GM18520 (cell line): ENCODE data around the gene MRGPRF.

Source experiments
- ATAC-seq: cut with Tn5 transposase; IDR thresholded peaks from one replicate; pipeline ENCODE4 v1.9.1; 2021; ENCODE audit not compliant: unreplicated experiment

The MRGPRF gene

DNA sequence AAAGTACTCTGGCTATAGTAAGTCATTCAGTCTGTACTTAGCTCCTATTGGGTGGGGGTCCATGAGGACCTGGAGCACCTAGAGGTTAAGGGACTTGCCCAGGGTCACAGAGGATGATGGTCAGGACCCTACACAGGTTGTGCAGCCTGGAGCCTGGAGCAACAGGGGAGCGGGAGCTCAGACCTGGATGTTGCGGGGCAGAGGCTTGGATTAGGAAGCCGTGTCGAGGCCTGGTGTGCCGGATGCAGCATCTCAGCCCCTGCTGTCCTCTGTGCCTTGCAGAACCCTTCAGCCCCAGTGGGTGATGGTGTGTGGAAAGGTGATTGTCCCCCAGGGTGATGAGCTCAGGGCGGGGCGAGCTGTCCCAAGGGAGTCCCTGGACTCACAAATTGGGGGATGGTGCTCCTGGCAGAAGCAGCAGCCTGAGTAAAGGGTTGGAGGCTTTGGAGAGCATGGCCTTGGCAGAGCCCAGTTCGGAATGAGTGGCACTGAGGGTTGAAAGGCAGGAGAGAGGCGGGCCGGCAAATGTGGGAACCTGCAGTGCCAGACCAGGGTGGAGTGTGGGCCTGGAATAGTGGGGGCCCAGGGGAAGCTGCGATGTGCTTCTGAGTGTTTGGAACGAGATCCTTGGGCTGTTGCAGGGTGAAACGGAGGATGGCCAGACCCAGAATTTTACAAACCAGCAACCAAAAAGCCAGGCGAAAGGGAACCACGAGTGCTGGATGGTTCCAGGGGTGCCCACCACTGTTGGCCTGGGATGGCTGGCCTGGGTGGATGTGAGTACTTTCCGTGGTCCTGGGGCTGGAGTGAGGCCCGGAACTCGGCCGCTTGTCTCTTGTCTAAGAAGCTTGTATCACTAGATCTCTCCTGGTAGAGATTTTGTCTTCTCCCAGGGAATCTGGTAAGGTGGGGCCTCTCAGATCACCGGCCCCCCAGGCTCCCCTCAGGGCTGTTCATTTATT, 38.6 kb upstream of the MRGPRF start:
- ATAC-seq: no peak

DNA sequence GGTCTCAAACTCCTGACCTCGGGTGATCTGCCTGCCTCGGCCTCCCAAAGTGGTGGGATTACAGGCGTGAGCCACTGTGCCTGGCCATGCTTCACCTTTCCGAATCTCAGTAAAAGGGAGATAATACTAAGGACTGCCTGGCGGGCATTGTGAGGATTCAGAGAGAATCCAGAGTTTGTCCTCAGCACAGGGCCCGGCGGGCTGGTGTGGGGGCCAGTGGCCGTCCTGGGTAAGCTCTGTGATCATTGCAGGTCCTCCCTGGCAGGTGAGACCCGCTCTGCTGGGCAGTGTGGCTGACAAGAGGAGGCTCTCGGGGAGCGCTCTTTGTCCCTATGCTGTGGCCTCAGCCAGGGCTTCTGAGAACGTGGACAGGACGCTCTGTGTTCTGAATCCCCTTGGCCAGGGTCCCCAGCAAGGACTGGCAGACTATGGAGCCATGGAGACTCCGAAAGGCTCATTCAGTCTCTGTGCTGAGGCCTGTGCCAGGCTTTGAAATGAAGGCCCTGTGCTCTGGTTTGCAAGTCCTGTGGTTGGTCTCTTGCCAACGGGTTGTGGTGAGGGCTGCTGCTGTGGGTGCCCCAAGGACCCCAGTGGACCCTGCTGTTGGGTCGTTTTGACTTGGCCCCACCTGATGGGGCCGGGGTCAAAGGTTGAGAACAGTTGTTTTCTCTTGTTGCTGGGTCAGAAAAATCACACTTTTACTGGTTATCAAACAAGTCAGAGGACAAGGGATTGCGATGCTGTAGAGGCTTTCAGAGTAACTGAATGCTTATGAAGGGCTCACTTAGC, 37.7 kb upstream of the MRGPRF start:
- ATAC-seq: no peak

DNA sequence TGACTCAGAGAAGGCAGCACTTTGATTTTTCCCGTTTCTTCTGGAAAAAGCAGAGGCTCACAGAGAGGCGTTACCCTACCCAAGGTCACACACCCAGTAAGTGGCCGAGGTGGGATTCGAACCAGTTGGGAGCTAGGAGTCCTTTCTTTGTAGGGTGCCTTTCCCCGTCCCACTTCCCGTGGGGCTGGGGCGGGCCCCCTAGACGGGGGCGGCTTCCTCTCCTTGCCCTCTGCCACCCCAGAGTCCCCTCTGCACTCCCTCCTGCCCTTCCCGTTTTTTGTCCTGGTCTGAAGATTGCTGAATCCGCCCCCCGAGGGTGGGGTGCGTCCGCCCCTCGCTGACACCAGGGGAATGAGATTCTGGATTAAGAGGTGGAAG, 36.4 kb upstream of the MRGPRF start:
- ATAC-seq: no peak

DNA sequence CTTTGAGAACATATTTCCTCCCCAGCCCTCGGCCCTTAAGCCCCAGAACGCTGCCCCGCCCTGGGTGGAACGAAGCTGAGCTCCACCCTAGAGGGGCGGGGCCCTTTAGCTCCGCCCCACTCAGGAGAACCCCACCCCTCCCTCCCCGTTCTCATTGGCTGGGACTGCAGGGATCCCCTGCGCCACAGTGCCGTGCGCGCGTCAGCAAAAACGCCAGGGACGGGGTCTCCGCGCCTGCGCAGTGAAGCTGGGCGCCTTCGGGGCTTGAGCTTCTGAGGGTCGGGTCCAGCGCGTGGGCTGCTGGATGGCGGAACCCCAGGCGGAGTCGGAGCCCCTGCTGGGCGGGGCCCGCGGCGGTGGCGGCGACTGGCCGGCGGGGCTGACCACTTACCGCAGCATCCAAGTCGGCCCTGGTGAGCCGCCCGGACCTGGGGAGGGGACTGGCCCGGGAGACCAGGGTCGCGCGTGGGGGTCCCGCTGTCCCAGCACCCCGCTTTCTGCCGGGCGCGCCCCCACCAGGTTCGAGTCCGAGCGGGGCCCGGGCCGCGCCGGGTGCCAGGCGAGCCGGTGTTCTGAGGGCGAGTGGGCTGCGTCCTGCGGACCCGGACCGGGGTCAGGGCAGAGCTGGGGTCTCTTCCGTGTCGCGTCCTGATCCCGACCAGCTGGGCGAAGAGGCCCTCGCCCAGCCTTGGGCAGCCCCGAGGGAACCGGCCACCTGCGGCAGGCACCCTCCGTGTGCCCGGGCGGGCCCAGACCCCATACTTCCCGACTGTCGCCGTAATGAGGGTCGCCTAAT, 35.8 kb upstream of the MRGPRF start, which contains the start of gene TPCN2:
Gene TPCN2 (plus strand): TSS at position 239 of the 796 bp plus-strand sequence. CDS start 66 bp downstream, at position 305.
- peak; percentile 76 for ATAC-seq

DNA sequence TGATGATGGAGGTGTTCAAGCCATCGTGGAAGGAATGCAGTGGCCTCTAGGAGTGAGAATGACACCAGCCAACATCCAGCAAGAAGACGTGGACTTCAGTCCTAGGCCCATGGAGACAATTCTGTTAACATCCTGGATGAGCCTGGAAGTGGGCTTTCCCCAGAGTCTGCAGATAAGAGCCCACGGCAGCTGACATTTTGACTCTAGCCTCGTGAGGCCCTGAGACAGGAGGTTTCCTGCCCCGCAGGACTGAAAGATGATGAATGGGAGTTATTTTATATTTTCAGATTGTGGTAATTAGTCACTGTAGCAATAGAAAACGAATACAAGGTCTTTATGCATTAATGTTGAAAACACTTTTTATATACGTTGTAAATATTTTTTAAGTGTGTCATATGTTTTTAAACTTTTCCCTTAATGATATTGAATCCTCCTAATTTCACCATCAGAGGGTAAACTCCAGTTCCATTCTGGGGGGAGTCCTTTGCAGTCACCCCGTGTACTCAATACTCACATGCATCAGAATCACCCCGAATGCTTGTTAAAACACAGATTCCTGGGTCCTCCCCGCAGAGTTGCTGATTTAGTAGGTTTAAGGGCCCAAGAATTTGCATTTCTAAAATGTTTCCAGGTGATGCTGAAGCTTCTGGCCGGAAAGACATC, 35.1 kb upstream of the MRGPRF start:
- no peak for ATAC-seq

DNA sequence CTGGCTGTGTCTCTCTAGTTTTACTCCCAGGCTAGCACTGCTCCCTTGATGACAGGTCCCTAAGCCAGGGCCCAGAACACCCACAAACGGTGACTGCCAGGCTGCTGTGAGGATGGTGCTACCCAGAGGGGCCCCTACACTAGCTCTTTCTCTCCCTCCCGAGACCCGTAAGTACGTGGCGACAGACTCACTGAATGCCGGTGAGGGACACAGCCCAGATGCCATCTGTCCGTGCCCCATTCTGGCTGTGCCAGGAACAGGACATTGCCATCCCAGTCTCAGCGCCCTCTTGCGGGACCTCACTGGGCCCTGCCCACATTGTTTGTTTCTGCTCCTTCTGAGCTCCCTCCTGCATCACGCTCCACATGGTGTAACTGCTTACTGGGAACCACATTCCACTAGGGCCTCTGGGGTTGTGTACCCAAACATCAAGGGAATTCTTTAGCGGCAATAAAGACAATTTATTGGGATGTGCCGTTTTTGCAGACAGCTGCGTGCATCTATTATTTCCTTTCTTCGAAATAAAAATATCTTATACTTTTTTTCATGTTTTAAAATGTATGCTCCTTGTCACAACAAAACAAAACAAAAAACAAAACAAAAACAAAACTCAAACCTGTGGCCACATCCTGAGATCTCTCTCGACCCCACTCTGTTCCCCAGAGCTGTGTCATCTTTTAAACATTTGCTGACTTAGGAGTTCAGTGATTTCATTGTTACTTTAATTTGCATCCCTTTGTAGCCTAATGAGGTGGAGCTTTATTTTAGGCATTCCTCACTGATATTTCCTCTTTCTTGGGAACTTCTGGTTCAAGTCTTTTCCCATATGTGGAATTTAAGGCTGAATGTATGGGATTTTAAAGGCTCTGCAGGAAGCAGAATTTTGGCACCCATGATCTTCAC, 31.3 kb upstream of the MRGPRF start:
- ATAC-seq: no peak

DNA sequence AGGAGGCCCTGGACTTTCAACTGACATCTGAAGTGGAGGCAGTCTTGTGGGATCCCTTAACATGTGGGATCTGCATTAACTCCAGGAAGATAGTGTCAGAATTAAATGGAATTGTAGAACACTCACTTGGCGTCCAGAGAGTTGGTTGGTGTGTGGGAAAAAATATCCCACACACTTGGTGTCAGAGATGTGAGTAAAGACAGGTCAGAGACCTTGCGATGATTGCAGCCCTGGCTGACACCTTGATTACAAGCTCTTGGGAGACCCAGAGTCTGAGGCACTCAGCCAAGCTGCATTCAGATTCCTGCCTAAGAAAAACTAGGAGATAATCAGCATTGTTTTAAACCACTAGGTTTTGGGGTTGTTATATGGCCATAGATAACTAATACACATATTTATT, 28.5 kb upstream of the MRGPRF start:
- ATAC-seq: no peak

DNA sequence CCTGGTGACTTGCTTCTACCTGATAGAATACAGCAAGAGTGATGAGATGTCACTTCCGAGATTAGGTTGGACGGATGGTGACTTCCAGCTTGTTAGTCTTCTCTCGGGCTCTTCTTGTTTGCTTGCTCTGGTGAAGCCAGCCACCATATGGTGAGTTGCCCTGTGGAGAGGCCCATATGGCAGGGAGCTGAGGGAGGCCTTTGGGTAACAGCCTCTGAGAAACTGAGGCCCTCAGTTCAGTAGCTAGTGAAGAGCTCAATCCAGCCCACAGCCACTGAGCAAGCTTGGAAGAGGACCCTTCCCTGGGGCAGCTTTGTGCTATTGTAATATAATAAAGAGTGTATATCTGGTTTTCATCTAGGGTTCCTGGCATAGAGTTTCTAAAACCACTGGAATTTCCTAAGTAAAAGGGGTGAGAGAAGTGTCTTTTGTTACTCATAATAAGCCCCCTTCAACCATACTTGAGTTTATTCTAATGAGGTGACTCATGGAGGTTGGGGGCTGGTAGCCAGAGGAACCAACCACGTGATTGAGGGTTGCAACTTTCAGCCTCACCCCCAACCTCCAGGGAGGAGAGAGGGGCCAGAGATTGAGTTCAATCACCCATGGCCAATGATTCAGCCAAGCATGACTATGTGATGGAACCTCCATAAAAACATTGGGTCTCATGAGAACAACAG, 27.7 kb upstream of the MRGPRF start:
- no peak for ATAC-seq

DNA sequence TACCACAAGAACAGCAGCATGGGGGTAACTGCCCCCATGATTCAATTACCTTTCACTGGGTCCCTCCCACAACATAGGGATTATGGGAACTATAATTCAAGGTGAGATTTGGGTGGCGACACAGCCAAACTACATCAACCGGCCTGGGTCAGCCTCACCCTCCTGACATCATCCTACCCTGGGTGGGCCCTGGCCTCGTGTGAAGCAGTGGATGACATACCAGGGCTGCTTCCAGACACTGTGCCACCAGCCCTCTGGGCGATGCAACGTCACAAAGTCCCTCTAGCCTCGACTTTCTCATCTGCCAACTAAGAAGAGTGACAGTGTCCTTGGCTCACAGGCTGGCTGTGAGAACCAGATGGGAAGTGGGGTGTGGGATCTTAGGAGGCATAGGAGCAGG, 27.0 kb upstream of the MRGPRF start:
- ATAC-seq: no peak

DNA sequence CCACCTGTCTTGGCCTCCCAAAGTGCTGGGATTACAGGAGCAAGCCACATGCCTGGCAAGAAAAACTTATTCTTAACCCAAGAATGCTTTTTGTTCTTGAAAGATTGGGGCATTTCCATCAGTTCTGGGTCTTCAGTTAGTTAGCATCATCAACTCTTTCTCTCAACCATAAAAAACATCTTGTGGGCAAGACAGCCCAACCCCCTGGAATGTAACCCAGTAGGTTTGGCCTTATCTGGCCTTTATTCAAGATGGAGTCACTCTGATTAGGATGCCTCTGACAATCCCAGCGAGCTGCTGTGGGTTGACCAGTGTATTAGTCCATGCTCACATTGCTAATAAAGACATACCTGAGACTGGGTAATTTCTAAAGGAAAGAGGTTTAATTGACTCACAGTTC, 26.5 kb upstream of the MRGPRF start:
- no peak for ATAC-seq

DNA sequence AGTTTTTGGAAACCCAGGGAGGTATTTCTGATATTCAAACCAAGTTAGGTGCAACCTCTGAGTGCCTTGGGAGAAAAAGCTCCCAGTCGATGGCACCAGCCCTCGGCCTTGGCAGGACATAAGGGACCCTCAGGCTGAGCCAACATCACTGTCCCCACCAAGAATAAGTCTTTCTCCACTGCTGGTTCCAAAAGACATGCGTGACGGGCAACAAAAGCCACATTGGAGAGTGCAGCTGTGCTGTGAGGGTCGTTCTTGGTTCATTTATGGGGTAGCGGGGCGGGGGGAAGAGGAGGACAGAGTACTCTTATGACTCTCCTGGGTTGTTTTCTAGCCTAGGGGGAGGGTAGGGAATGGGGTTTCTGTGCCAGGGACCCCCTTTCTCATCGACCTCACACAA, 24.5 kb upstream of the MRGPRF start:
- no peak for ATAC-seq

DNA sequence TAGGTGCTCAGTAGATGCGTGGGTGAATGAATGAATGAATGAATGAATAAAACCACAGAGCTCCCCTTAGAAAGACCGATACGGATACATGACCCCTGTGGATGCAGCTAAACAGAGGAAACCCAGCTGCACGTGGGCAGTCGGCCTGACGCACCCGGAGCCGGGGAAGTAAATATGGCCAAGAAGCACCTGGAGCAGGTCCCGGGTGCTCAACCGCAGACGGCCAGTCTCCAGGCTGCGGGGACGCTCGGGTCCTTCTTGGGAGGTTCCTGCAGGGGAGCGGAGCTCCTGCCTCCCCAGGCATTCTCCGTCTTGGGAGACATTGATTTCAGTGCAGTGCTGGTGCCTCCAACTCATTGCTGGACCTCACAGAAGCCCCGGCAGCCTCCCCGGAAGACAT, 24.0 kb upstream of the MRGPRF start:
- no peak for ATAC-seq

DNA sequence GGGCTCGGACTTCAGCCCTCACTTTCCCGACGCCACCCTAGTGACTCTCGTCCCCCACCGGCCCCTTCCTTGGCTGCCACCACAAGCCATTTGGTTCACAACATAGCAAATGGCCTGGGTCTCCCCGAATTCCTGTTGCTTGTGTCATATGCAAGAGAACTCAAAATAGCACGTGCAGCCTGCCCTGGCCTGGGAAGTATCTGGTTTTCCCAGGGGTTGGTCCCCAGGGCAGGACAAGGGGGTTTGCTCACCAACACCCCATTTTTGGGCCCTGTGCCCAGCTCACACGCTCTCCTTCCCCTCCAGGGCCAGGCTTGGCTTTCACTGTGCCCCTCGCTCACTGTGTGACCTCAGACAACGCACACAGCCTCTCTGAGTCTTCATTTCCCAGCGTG, 22.9 kb upstream of the MRGPRF start:
- ATAC-seq: no peak

DNA sequence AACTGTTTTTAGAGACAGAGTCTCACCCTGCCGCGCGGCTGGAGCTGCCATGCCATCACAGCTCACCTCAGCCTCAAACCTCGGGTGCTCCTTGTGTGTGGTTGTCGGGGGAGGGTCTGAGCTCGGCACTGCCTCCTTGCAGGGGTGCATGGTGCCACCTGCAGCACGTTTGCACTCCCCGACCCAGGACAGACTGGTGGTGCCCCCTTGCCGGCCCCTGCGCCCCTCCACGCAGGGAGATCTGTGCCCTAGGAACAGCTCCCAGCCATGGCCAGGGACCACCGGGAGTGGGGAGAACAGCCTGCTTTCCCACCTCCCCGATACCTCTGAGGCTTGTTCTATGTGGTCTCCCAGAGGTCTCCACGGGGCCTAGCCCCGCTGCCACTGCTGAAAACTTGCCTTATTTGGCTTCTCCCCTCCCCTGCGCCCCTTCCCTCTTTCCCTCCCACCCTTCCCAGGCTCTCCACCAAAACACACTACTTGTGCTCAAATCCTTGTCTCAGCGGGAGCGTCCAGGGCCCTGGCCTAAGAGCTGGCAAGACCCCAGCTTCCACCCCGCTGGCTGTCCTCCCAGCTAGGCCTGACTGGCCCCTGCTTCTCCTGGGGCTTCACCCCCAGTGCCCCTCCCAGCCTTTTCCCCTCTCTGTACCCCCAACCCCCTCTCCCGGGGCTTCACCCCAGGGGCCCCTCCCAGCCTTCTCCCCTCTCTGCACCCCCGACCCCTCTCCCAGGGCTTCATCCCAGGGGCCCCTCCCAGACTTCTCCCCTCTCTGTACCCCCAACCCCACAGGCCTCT, 22.3 kb upstream of the MRGPRF start:
- ATAC-seq: no peak

DNA sequence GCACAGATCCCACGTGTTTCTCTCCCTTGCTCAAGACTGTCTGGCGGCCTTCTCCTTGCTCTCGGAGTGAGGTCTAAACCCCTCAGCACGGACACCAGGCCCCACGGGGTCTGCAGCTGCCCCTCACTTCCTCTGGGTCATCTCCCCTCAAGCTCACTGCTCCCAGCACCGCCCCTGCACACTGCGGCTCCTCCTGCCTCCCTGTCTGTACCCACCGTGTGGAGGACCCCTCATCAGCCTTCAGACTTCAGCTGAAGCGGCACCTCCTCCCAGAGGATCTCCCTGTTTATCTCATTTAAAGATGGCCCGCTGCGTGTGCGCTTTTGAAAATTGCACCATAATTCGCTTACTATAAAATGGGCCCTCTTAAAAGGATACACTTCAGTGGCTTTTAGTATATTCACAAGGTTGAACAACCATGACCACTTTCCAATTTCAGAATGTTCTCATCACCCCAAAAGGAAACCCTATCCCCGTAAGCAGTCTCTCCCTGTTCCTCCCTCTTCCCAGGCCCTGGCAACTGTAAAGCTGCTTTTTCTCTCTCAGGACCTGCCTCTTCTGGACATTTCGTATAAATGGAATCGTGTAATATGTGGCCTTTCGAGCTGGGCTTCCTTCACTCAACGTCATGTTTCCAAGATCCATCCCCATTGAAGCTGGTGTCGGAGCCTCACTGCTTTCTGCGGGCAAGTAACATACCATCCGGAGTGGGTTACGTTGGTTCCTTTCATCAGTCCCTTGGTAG, 21.2 kb upstream of the MRGPRF start:
- ATAC-seq: no peak

DNA sequence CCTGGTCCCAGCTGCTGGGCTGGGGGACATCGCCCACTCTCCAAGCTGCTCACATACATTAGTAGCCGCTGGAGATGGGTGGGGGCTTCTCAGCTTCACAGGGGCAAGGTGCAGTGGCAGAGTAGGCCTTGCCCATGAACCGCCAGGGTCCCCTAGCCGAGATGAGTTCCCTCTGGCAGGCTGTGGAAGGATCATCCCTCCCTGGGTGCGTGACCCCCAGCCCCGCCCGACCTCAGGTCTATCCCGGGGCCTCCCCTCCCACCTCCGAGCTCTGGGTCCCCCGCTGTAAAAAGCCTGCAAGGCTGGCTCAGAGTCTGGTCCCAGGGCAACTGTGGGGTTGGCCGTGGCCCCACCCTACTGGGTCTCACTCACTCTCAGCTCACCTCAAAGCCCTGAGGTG, 20.4 kb upstream of the MRGPRF start:
- ATAC-seq: no peak

DNA sequence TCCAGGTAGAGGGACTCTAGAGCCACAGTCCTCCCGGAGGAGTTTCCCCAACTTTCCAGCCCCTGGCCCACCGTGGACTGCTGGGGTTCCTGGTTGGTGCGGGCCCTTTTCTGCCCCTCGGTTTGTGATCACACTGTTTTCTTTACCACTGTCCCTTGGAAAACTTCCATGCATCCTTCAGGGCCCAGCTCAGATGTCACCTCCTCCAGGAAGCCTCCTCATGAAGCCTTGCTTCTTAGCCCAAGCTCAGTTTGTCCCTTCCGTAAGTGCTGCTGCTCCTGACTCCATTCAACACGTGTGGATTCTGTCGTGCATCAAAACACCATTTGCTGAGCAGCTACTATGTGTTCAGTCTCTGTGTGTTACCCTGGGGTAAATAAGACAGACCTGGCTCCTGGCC, 19.8 kb upstream of the MRGPRF start:
- ATAC-seq: no peak

DNA sequence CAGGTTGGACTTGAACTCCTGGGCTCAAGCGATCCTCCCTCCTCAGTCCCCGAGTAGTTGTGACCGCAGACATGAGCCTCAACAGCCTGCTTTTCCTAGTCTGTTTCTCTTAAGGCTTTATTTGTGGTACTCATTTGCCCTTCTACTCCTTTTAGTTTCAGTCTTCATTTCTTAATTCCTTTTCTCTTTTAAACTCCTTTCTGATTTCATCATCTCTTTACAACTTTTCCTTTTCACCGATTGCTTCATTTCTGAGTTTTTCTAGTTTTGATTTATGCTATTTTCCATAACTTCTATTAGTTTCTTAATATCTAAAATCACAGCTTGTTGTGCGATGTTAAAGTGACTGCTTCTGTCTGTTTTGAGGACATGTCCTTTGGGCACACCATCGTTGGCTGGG, 17.3 kb upstream of the MRGPRF start:
- ATAC-seq: no peak
